GM15510 (cell line): ENCODE data around the gene SNRNP27.

ENCODE experiments used
- POLR2A ChIP-seq: IDR thresholded peaks from 3 replicates; pipeline ENCODE4 v1.6.1; 2011; ENCODE audit warnings: borderline replicate concordance; ENCODE audit not compliant: insufficient read length; ENCODE audit errors: extremely low read depth

Gene SNRNP27

DNA sequence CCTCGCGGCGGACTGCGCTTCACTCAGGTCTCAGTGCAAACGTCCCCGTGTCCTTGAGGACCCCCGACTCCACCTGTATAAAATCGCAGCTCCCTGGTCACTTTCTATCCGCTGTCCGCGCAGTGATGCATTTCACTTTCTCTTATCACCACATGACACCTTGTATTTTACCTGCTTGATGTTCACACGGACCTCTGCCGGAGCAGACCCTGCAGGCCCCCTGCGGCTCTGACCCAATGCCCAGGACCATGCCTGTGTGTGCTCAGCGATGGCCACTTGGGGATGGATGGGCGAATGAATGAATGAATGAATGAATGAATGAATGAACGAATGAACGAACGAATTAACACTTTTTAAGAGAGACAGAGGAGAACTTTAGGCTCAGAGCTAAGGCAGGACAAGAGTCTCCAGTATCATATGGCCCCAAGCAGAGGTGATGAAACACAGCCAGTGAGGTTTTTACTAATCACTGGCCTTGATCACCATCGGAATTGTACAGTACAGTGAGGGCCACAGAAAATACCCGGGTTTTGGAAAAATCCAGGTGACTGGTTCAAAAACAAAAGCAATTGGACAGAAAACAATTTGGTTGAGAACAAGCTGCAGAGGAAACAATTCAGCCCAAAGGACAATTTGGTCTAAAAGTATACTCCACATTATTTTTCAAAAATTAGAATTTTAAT is 55.3 kb downstream of the SNRNP27 start:
- TF ChIP-seq POLR2A: no peak

DNA sequence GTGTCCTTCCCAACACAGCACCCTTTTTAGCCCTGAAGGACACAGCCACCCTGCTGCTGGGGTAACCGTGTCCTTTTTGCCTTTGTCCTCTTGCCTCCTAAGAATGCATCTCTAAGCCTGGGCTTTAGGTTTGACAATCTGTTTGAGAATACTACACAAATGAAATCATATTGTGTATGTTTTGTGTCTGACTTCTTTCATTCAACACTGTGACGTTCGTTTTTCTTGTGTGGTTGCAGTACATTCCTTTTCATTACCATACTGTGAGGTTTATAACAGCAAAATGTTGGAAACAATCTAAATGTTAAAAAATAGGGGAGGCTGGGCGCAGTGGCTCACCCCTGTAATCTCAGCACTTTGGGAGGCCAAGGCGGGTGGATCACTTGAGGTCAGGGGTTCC is 56.5 kb downstream of the SNRNP27 start:
- TF ChIP-seq POLR2A: no peak

DNA sequence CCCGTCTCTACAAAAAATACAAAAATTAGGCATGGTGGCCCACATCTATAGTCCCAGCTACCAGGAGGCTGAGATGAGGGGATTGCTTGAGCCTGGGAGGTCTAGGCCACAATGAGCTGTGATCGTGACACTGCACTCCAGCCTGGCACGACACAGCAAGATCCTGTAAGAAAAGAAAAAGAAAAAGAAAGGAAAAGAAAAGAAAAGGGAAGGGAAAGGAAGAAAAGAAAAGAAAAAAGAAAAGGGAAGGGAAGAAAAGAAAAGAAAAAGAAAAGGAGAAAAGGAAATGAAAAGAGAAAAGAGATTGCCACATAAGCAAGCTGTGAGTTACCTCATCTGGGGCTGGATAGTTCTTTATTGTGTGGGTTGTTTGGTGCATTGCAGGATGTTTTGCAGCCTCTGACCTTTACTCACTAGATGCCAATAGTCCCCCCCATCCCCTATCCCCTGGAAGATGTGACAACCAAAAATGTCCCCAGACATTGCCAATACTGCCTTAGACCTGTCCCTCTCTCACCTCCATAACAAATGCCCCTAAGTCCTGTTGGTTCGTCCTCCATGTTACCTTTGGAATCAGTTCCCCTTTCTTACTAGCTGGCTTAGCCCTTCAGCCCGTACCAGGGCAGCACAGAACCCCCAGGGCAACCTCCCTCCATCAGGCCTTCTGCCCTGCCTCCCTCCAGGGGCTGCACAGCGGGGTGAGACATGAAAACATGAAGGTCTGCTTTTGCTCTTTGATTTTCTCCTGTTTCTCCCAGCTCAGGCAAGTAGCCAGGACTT is 58.8 kb downstream of the SNRNP27 start:
- TF ChIP-seq POLR2A: no peak

DNA sequence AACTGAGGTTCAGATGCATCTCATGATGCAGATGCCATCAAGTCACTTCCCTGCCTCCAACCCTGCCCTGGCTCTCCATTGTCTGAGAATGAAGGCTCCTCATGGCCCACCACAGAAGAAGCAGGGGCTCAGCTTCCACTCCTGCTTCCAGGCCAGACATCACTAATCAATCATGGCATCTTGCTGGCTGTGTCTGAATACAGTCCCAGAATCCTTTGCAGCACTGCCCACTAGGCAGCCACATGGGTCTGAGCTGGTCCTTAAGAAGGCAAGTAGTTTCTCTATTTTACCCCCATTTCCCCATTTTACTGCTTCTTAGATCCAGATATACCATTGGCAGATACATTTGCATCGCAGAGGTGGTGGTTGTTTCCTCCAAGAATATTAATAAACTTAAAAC is 60.3 kb downstream of the SNRNP27 start:
- no peak for TF ChIP-seq POLR2A
